Pancreas (tissue), 10 donors: ENCODE results near the gene MCC. TPM values are rescaled to one million over a fixed set of nuclear protein-coding genes. Genes with fewer than 3 reads are reported as not detected.
"Not testable (repeated sequence)": the region's sequence is repeated elsewhere in the genome, so short reads cannot be mapped to it uniquely, and the experiment has no call there.

Experiments used
- ATAC-seq, 4 donors: fragments of 200-7000 bp; cut with Tn5 transposase; one replicate each; pipeline versions ENCODE4 v1.8.0 to v1.9.1; 2020; ENCODE audit warnings: mild to moderate bottlenecking in 4 of 4, moderate library complexity in 4 of 4
- DNase-seq, 6 donors: peaks; one replicate each; pipeline ENCODE4 v3.0.0-alpha.2; 2020
- FAIRE-seq: peaks from 2 replicates; lab custom pipeline; 2012; peaks lifted over from hg19 to GRCh38; lab: Jason Lieb, UNC
- H3K27ac ChIP-seq, 4 donors: fragments of 200-600 bp; sonication (generic); 1 replicate in 3 of 4; 2 replicates in 1 of 4; pipeline versions ENCODE4 v1.5.0 to v1.8.0; 2020
- H3K27me3 ChIP-seq, 4 donors: fragments of 200-600 bp; one replicate each; pipeline ENCODE4 v1.8.0; 2021
- H3K36me3 ChIP-seq, 3 donors: fragments of 200-600 bp; sonication (generic) in 1 of 3; one replicate each; pipeline versions ENCODE4 v1.5.0 to v1.8.0; 2020 to 2021
- H3K4me1 ChIP-seq, 3 donors: fragments of 200-600 bp; one replicate each; pipeline ENCODE4 v1.8.0; 2021
- H3K4me3 ChIP-seq, 4 donors: fragments of 200-600 bp; sonication (generic) in 2 of 4; one replicate each; pipeline versions ENCODE4 v1.5.0 to v1.8.0; 2020 to 2021
- H3K9me3 ChIP-seq, 4 donors: fragments of 200-600 bp; one replicate each; pipeline ENCODE4 v1.8.0; 2021
- WGBS, 2 donors: extraction: QIAGEN DNeasy Blood & Tissue Kit; methylation state at CpG; one replicate each; pipeline ENCODE4 v1.1.7; 2013; 5-methylcytosine and 5-hydroxymethylcytosine counted together
- intact Hi-C, 3 donors: fragments of 100-400 bp; cut with DNase I; formaldehyde crosslinking; loops; one replicate each; pipeline versions ENCODE4 v1.11.1 to v1.14.2; 2022
- polyA plus RNA-seq, 2 donors: library from polyadenylated mRNA; stranded (reverse); fragments of 200-250 nt; gene quantifications; one replicate each; pipeline ENCODE4 v1.2.3, GENCODE V29; 2013
- total RNA-seq, 6 donors: library from RNA; stranded (reverse); fragmentation: NEBNext Ultra II Directional in 4 of 6; extraction: Animal tissue kit (Norgen Biotek cat#: 25700) in 4 of 6; gene quantifications; one replicate each; pipeline versions ENCODE4 v1.2.1 to v1.2.4, GENCODE V29; 2021 to 2023
- TF ChIP-seq, protein P1 (sequence below), 4 donors: fragments of 200-600 bp; sonication (generic) in 3 of 4; IDR thresholded peaks; one replicate each; pipeline versions ENCODE4 v1.5.0 to v1.8.0; 2021; ENCODE audit warnings: antibody characterized with exemption in 4 of 4
- donor health status: healthy with polysubstance abuse.
- donor health status: DM: no; HTN: no; CAD: no; lungs with moderate emphysema.
- donor health status: DM: no; HTN: no; CAD: no.
- donor health status: control.
- donor health status: control.
- donor health status: Bipolar disorder and iron deficiency.
- donor health status: DM: yes; HTN: yes; CAD: no.
- donor health status: DM: no; HTN: no; CAD: no.
- donor health status: DM: no; HTN: no; CAD: no.
- donor health status: DM: yes; HTN: yes; CAD: no.

MCC gene
- total and polyA plus RNA-seq, 8 donors, result 1.3 to 8.3 (median 4.0) TPM

DNA sequence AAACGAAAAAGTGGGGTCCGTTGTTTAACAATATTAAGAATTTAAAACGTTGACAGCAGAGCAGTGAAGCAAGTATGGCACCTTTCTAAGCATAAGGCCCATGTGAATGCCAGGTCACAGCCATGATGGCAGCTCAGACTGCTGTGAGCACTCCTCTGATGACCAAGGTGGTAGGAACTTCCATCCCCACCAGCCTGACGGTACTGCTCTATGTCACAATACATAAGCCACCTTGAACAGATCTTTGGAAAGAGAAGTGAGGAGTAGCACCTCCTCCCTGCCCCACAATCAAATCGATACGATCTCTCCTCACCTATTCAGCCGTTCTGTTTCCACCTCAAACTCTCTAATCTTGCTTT lies 405.7 kb downstream of the MCC start:
- FAIRE-seq (no peak), DNase-seq (no peak), ATAC-seq (no peak)
- Histone ChIP-seq H3K27ac (no peak overlapping the region), H3K4me1 (peaks cover 0 to under 1% (median 0%) of the 10 kb centered on the region in 3 donors), H3K36me3 (no peaks in the 10 kb centered on the region), H3K9me3 (no peaks in the 10 kb centered on the region), H3K27me3 (no peaks in the 10 kb centered on the region), H3K4me3 (no peak overlapping the region)
- intact Hi-C loops, result no loop called here
- TF ChIP-seq, protein P1, sequence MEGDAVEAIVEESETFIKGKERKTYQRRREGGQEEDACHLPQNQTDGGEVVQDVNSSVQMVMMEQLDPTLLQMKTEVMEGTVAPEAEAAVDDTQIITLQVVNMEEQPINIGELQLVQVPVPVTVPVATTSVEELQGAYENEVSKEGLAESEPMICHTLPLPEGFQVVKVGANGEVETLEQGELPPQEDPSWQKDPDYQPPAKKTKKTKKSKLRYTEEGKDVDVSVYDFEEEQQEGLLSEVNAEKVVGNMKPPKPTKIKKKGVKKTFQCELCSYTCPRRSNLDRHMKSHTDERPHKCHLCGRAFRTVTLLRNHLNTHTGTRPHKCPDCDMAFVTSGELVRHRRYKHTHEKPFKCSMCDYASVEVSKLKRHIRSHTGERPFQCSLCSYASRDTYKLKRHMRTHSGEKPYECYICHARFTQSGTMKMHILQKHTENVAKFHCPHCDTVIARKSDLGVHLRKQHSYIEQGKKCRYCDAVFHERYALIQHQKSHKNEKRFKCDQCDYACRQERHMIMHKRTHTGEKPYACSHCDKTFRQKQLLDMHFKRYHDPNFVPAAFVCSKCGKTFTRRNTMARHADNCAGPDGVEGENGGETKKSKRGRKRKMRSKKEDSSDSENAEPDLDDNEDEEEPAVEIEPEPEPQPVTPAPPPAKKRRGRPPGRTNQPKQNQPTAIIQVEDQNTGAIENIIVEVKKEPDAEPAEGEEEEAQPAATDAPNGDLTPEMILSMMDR (IDR thresholded peaks at IDR 0.05), result no peak
- 83 to 85% methylated on average over 7 of the region's 7 CpGs for WGBS, 2 donors

GRCh38 chr5:113081881-113082546 lies 406.2 kb downstream of the MCC start:
- Histone ChIP-seq H3K36me3 (no peaks in the 10 kb centered on the region), H3K4me1 (no peaks in the 10 kb centered on the region), H3K9me3 (no peaks in the 10 kb centered on the region), H3K4me3 (no peak overlapping the region), H3K27ac (no peak overlapping the region), H3K27me3 (no peaks in the 10 kb centered on the region)
- FAIRE-seq (no peak), ATAC-seq (peak in 1 of 4 donors; percentile 20), DNase-seq (no peak)
- intact Hi-C loops, result no loop called here
- 80 to 85% methylated on average over 5 of the region's 5 CpGs for WGBS, 2 donors
- TF ChIP-seq, protein P1 (IDR thresholded peaks at IDR 0.05), result no peak

DNA sequence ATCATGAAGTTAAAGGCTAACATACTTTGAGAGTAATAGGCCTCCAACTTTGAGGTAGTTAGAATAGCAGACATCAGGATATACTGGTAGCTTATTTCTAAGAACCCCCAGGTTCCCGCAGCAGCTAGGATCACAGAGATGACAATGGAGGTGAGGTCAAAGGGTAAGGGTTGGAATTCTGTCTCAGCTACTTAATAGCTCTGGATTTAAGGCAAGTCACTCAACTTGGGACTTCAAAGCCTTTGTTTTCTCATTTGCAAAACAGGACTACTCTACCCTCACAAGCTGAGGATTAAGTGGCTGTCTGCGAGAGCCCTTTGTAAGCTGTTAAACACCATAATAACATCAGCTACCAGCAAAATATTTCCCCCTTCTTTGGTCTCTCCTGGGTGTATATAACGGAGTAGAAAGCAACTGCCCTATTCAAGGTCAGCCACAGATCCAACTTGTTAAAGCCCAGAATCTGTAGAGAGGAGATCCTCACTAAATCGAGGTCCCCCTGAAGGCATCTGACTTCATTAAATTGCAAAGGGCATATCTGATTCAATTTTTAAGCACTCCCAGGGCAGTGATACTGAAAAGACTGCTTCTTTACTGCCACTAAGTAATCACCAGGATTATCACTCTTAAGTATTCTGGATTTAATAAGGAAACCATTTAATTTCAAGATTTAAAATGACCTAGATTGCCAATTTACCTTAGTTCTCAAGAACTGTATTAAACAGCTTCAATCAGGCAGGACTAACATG lies 407.0 kb downstream of the MCC start:
- H3K36me3 ChIP-seq, result no peaks in the 10 kb centered on the region
- ATAC-seq, result no peak
- no peak for DNase-seq
- FAIRE-seq, result no peak
- no peak overlapping the region for H3K4me3 ChIP-seq
- no peaks in the 10 kb centered on the region for H3K9me3 ChIP-seq
- no peaks in the 10 kb centered on the region for H3K4me1 ChIP-seq
- no peaks in the 10 kb centered on the region for H3K27me3 ChIP-seq
- TF ChIP-seq, protein P1 (IDR thresholded peaks at IDR 0.05), result no peak
- intact Hi-C loops, result no loop called here
- WGBS, 2 donors, result 76 to 85% methylated on average over 4 of the region's 4 CpGs
- no peak overlapping the region for H3K27ac ChIP-seq

GRCh38 chr5:113076649-113077048 lies 411.6 kb downstream of the MCC start:
- H3K36me3 ChIP-seq, H3K4me3 ChIP-seq, H3K27me3 ChIP-seq, H3K9me3 ChIP-seq, FAIRE-seq, ATAC-seq, H3K4me1 ChIP-seq, H3K27ac ChIP-seq, intact Hi-C loops, DNase-seq: not testable (repeated sequence)
- WGBS, 2 donors, result 76 to 91% methylated on average over 2 of the region's 2 CpGs

DNA sequence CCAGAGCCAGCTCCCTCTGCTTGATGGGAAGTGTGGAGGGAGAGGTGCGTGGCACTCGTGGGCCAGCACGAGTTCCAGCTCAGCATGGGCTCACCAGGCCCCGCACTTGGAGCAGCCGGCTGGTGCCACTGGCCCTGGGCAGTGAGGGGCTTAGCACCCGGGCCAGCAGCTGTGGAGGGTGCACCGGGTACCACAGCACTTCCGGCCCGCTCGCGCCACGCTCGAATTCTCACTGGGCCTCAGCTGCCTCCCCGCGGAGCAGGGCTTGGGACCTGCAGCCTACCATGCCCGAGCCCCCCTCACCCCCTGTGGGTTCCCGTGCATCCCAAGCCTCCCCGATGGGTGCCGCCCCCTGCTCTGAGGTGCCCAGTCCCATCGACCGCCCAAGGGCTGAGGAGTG lies 413.2 kb downstream of the MCC start:
- intact Hi-C loops, result no loop called here

GRCh38 chr5:113073629-113074034 lies 414.6 kb downstream of the MCC start:
- H3K27me3 ChIP-seq, ATAC-seq, H3K4me1 ChIP-seq, H3K36me3 ChIP-seq, H3K9me3 ChIP-seq, FAIRE-seq, H3K4me3 ChIP-seq, H3K27ac ChIP-seq, intact Hi-C loops, DNase-seq: not testable (repeated sequence)
- 68 to 70% methylated on average over 11 of the region's 11 CpGs for WGBS, 2 donors

More for the DNA sequence above, 413.2 kb downstream of the MCC start:
- Histone ChIP-seq H3K27ac (no peak overlapping the region), H3K4me1 (no peaks in the 10 kb centered on the region), H3K27me3 (no peaks in the 10 kb centered on the region), H3K9me3 (no peaks in the 10 kb centered on the region), H3K36me3 (no peaks in the 10 kb centered on the region), H3K4me3 (no peak overlapping the region)
- TF ChIP-seq, protein P1 (IDR thresholded peaks at IDR 0.05), result no peak
- DNase-seq (no peak), ATAC-seq (no peak), FAIRE-seq (no peak)
- 90% methylated on average over 20 to 21 of the region's 21 CpGs for WGBS, 2 donors
